ENCODE measurements around the gene SLC11A1.

Gene SLC11A1

DNA sequence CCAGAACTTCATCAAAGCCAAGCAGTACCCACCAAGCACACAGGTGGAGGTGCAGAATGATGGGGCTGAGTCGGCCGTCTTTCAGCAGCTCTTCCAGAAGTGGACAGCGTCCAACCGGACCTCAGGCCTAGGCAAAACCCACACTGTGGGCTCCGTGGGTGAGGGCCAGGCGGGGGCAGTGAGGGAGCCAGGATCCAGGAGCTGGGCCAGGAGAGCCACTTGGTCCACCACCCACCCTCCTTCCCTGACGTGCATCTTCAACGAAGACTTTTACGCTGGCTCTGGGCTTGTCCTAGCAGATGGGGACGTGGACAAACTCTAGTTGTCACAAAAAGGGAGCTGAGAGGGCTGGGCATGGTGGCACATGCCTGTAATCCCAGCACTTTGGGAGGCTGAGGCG, 48.6 kb downstream of the SLC11A1 start:
- in situ Hi-C loops (cut with MboI; ENCODE audit: low sequenced_read_pairs), result no loop called here

GRCh38 chr2:218431878-218432277, 49.8 kb downstream of the SLC11A1 start:
- in situ Hi-C loops (cut with MboI; ENCODE audit: low sequenced_read_pairs), result no loop called here

DNA sequence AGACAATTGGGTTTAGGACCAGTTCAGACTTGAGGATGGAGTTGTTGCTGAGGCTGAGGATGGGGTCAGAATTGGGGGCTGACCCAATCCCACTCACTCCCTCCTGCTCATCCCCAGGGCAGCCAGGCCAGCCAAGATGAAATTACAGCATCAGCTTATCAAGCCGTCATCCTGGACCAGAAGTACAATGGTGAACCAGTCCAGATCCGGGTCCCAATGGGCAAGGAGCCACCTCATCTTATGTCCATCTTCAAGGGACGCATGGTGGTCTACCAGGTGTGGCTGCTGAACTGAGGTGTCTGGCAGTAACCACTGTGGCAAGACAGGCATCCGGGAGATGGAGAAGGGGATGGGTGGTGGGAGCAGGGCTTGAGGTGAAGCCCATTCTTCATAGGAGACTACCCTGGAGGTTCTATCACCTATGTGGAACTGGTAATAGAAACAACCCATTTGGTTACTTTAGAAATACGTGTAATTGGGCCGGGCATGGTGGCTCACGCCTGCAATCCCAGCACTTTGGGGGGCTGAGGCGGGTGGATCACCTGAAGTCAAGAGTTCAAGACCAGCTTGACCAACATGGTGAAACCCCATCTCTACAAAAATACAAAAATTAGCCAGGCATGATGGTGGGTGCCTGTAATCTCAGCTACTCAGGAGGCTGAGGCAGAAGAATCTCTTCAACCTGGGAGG, 50.7 kb downstream of the SLC11A1 start:
- in situ Hi-C loops (cut with MboI; ENCODE audit: low sequenced_read_pairs), result no loop called here

DNA sequence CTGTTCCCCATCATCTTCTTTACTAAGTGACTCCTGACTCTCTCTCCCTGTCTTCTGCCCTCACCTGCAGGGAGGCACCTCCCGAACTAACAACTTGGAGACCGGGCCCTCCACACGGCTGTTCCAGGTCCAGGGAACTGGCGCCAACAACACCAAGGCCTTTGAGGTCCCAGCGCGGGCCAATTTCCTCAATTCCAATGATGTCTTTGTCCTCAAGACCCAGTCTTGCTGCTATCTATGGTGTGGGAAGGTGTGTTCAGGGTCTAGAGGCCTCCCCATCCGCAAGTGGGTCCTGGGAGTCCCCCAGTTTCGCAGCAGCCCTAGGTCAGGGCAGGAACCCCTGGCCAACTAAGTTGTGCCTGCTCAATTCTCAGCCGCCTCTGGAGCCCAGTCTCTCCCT, 52.4 kb downstream of the SLC11A1 start:
- in situ Hi-C loops (cut with MboI; ENCODE audit: low sequenced_read_pairs), result no loop called here

DNA sequence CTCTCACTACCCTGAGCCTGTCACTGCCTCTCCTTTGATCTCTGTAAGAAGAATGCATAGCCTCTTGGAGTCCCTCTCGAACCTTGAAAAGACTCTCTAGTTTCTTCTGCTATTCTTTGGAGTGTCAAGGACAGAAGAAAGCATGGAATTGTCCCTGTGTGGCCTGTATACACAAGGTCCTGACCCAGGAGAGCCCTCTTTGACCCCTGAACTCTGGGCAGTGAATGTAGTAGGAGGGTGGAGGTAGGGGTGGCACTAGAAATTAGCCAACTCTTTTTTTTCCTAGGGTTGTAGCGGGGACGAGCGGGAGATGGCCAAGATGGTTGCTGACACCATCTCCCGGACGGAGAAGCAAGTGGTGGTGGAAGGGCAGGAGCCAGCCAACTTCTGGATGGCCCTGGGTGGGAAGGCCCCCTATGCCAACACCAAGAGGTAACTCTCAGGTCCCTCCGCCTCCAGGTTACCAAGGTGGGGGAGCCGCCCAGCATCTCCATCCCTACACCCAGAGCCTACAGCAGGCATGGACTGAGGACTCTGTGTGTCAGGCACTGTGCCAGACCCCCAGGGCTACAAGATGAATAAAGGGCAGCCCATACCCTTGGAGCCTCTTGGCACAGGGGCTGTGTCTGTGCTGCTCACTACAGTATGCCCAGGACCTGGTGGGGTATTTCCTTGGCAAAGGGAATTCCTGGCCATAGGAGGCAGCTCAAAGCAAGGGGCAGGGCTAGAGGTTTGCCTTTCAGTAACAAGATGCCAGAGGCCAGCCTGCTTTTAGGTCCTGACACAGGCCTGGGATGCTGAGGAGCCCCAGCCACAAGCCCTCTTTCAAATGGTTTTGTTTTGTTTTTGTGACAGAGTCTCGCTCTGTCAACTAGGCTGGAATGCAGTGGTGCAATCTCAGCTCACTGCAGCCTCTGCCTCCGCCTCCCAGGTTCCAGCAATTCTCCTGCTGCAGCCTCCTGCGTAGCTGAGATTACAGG, 53.2 kb downstream of the SLC11A1 start:
- in situ Hi-C loops (cut with MboI; ENCODE audit: low sequenced_read_pairs), result no loop called here

GRCh38 chr2:218436992-218437391, 54.9 kb downstream of the SLC11A1 start:
- in situ Hi-C loops (cut with MboI; ENCODE audit: low sequenced_read_pairs), result no loop called here

- in situ Hi-C loops (cut with MboI; ENCODE audit: low sequenced_read_pairs), result no loop called here
These were observed 55.9 kb downstream of the SLC11A1 start for GRCh38 chr2:218437969-218438368.

DNA sequence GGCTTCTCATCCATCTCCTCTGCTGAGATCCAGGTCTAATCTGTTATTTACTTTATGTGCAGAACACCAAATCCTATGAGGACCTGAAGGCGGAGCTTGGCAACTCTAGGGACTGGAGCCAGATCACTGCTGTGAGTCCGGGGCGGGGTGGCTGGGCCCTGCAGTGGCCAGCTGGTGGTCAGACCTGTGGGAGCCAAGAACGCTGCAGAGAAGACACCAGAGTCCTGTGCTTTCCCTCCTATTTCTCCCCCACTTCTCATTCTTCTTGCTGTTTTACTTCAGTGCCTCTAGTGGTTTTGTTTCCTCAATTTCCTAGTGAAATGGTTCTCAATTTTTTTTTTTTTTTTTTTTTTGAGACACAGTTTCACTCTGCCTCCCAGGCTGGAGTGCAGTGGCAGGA, 56.5 kb downstream of the SLC11A1 start:
- in situ Hi-C loops (cut with MboI; ENCODE audit: low sequenced_read_pairs), result no loop called here

DNA sequence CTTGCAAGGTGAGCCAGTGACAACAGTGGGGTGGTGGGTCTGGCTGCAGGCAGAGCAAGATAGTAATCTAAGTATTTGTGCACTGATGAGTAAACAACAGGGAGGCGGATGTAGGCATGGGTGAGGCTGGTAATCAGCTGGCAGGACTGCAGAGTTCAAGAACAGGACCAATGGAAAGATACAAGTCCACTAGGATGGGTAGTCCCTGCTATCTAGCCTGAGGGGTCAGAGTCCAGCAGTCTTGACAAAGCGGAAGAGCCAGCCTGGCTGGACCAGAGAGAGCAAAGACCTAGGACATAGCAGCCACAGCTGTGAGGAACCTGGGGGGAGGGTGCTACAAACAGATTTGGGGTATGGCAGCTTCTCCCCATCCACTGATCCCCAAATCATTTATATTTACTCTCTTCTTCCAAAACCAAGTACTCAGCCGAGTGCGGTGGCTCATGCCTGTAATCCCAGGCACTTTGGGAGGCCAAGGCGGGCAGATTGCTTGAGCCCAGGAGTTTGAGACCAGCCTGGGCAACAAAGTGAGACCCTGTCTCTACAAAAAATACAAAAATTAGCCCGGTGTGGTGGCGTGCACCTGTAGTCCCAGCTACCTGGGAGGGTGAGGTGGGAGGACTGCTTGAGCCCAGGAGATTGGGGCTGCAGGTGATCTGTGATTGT, 62.8 kb downstream of the SLC11A1 start:
- in situ Hi-C loops (cut with MboI; ENCODE audit: low sequenced_read_pairs), result no loop called here

GRCh38 chr2:218445602-218446001, 63.5 kb downstream of the SLC11A1 start:
- in situ Hi-C loops (cut with MboI; ENCODE audit: low sequenced_read_pairs), result no loop called here
